IMR-90 (cell line): ENCODE results near the gene HACD2.

Experiments used
- BHLHE40 ChIP-seq: fragments of 150-350 bp; IDR thresholded peaks from 2 replicates; pipeline ENCODE4 v1.6.1; 2016; ENCODE audit warnings: mild to moderate bottlenecking, low read depth, low read length
- CEBPB ChIP-seq: IDR thresholded peaks from 2 replicates; pipeline ENCODE4 v1.6.1; 2012; ENCODE audit warnings: low read depth, low read length, improper control_type of control experiment
- CHD1 ChIP-seq: IDR thresholded peaks from 2 replicates; pipeline ENCODE4 v1.6.1; 2012; ENCODE audit warnings: low read depth, low read length, improper control_type of control experiment
- MAFK ChIP-seq: IDR thresholded peaks from 2 replicates; pipeline ENCODE4 v1.6.1; 2012; ENCODE audit warnings: low read depth, low read length, improper control_type of control experiment
- MAZ ChIP-seq: IDR thresholded peaks from 2 replicates; pipeline ENCODE4 v1.6.1; 2012; ENCODE audit warnings: low read depth, mild to moderate bottlenecking, low read length, improper control_type of control experiment, moderate library complexity, borderline replicate concordance
- MXI1 ChIP-seq: IDR thresholded peaks from 2 replicates; pipeline ENCODE4 v1.6.1; 2012; ENCODE audit warnings: low read depth, mild to moderate bottlenecking, low read length, moderate library complexity, borderline replicate concordance
- NFE2L2 ChIP-seq: fragments of 150-350 bp; IDR thresholded peaks from 2 replicates; pipeline ENCODE4 v1.6.1; 2016; ENCODE audit warnings: low read depth, mild to moderate bottlenecking, low read length
- POLR2A ChIP-seq: IDR thresholded peaks from 2 replicates; pipeline ENCODE4 v1.6.1; 2012; ENCODE audit warnings: mild to moderate bottlenecking, low read depth, low read length
- RAD21 ChIP-seq: IDR thresholded peaks from 2 replicates; pipeline ENCODE4 v1.6.1; 2012; ENCODE audit warnings: low read length, improper control_type of control experiment
- RCOR1 ChIP-seq: IDR thresholded peaks from 2 replicates; pipeline ENCODE4 v1.6.1; 2012; ENCODE audit warnings: mild to moderate bottlenecking, low read length, improper control_type of control experiment; ENCODE audit not compliant: insufficient replicate concordance
- RFX5 ChIP-seq: IDR thresholded peaks from 2 replicates; pipeline ENCODE4 v1.8.0; 2012; ENCODE audit warnings: low read depth, mild to moderate bottlenecking, low read length, moderate library complexity
- SMC3 ChIP-seq: fragments of 150-350 bp; IDR thresholded peaks from 2 replicates; pipeline ENCODE4 v1.6.1; 2016; ENCODE audit warnings: low read depth, mild to moderate bottlenecking, antibody characterized with exemption, low read length, moderate library complexity
- TF ChIP-seq, protein P1 (sequence below): conservative IDR thresholded peaks from 2 replicates; pipeline ENCODE4 v1.5.1; 2012; ENCODE audit warnings: mild to moderate bottlenecking, low read depth, low read length, improper control_type of control experiment
- TF ChIP-seq, protein P2 (sequence below): fragments of 150-350 bp; IDR thresholded peaks from 2 replicates; pipeline ENCODE4 v1.6.1; 2016; ENCODE audit warnings: low read depth, mild to moderate bottlenecking, low read length, moderate library complexity, borderline replicate concordance

DNA sequence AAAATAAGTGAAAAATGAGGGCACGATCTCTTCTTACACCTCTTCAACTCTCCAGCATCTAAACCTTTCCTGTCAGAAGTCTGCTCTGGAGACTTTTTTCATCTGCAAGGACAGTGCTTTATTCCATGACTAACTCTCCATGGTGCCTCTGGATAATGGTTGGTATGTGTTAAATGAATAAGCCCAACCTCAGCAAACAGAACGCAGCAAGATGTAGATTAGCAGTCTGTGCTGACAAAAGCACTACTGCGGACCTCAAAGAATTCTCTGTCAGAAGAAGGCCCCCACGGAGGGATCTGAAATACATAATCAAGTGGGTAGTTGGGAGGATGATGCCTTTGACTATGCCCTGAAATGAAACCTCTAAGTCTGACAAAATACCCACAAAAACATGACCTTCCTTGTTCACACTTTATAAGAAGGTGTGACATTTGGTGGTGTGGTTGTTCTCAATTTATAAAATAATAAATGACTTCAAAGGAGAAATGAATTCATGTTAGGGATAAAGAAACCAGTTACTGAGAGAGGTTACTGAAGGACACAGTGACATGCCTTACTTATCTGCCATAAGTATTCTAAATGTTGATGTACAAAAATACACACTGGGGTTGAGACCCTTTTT is 92.8 kb downstream of the HACD2 start:
- TF ChIP-seq, protein P1, sequence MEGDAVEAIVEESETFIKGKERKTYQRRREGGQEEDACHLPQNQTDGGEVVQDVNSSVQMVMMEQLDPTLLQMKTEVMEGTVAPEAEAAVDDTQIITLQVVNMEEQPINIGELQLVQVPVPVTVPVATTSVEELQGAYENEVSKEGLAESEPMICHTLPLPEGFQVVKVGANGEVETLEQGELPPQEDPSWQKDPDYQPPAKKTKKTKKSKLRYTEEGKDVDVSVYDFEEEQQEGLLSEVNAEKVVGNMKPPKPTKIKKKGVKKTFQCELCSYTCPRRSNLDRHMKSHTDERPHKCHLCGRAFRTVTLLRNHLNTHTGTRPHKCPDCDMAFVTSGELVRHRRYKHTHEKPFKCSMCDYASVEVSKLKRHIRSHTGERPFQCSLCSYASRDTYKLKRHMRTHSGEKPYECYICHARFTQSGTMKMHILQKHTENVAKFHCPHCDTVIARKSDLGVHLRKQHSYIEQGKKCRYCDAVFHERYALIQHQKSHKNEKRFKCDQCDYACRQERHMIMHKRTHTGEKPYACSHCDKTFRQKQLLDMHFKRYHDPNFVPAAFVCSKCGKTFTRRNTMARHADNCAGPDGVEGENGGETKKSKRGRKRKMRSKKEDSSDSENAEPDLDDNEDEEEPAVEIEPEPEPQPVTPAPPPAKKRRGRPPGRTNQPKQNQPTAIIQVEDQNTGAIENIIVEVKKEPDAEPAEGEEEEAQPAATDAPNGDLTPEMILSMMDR, result no peak
- no peak for TF ChIP-seq MXI1
- no peak for TF ChIP-seq RAD21
- TF ChIP-seq SMC3, result no peak
- TF ChIP-seq CEBPB, result no peak
- no peak for TF ChIP-seq MAFK
- TF ChIP-seq, protein P2, sequence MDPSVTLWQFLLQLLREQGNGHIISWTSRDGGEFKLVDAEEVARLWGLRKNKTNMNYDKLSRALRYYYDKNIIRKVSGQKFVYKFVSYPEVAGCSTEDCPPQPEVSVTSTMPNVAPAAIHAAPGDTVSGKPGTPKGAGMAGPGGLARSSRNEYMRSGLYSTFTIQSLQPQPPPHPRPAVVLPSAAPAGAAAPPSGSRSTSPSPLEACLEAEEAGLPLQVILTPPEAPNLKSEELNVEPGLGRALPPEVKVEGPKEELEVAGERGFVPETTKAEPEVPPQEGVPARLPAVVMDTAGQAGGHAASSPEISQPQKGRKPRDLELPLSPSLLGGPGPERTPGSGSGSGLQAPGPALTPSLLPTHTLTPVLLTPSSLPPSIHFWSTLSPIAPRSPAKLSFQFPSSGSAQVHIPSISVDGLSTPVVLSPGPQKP, result no peak
- no peak for TF ChIP-seq POLR2A
- no peak for TF ChIP-seq MAZ
- no peak for TF ChIP-seq CHD1
- no peak for TF ChIP-seq BHLHE40
- TF ChIP-seq RFX5, result no peak
- no peak for TF ChIP-seq RCOR1
- no peak for TF ChIP-seq NFE2L2
